COLO829 (cell line): ENCODE measurements around the gene FSTL4.

Source experiments
- DNase-seq: peaks from one replicate; pipeline ENCODE4 v3.0.0; 2012; ENCODE audit warnings: low spot score

FSTL4 gene

DNA sequence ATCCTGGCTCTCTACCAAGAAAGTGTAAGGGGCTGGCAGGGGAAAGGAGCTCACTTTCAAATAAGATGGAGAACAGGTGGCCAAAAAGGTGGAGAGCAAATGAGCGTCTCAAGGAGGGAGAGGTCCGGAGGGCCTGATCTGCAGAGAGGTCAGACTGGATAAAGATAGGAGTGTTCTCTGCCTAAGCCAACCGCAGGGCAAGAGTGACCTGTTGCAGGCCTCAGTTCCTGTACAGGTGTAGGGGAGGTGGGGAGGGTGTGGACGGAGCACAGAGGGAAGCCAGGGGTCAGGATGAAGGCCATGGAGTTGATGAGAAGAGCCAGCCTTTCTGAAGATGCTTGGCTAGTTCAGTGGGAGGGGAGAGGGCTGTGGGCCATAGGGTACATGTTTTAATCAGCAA lies 320.8 kb downstream of the FSTL4 start:
- DNase-seq = no peak

GRCh38 chr5:133290669-133291240 lies 321.6 kb downstream of the FSTL4 start:
- DNase-seq = no peak

- no peak for DNase-seq
Measured at GRCh38 chr5:133289686-133290367, 322.5 kb downstream of the FSTL4 start.

DNA sequence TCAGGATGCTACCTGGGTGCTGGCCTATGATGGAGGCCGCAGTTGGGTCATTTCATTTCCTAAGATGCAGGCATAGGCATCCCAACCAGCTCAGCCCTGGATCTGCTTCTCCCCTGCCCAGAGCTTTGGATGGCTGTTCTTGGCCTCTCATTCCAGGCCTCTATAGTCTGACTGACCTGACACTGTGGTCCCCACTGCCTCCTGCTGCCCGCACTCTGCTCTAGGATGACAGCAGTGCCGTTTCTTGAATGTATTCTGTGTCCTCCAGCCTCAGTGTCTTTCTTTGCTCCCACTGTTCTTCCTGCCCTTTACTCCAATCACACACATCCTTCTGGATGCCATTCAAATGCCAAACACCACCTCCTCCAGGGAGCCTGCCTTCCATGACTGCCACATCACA lies 324.8 kb downstream of the FSTL4 start:
- DNase-seq = no peak

DNA sequence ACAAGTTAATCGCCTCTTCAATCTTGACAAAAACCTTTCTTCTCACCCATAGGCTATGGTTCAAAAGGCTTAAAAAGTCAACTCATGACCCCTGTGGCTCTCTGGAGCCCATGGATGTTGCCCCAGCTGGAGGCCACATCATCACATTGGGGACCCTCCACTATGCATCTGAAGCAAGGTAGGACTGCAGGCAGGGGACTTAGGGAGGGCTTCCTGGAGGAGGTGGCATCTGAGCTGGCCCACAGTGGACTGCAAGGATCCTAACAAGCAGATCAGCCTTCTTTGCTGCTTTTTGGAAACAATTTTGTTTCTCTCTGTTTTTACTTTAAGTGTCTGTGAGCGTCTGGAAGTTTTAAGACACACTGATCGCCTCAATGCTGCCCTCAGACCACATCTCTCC lies 325.9 kb downstream of the FSTL4 start:
- no peak for DNase-seq

- DNase-seq = peak; percentile 14
Measured at GRCh38 chr5:133285583-133286021, 326.7 kb downstream of the FSTL4 start.

GRCh38 chr5:133284306-133284705 lies 328.0 kb downstream of the FSTL4 start:
- no peak for DNase-seq

DNA sequence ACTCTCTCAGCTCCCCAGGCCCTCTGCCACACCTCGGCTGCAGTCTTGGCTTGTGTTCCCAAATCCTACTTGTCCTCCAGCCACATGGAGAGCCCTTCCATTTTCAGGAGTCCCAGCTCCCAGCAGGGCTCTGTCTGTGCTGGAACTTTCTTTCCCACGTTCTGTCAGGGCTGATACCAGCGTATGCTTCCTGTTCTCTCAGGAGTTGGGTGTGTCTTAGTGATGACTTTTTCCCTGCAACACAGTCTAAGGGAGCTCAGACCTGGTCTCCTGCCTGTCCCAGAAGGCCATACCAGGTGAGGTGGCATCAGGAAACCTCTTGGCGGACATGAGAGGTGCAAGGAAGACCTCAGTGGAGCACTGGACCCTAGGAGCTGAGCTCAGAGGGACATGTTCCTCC lies 334.0 kb downstream of the FSTL4 start:
- DNase-seq = no peak

GRCh38 chr5:133277744-133278143 lies 334.6 kb downstream of the FSTL4 start:
- no peak for DNase-seq

DNA sequence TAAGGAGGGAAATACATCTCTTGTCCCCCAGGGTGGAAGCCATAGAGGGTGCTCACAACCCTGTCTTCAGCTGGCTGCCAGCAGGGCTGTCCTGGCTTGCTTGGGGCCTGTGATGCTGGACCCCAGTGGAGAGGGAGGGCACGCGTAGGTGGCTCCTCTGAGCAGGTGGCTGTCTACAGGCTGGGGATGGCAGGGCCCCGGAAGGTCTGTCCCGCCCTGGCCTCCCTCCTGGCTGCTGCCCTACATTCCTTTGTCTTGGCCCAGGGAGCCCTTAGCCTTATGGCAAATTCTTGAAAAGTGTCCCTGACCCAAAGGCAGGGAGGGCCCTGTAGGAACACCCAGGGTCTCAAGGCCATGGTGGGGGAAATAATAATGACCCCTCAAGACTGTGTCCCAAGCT lies 336.2 kb downstream of the FSTL4 start:
- no peak for DNase-seq

GRCh38 chr5:133275631-133276030 lies 336.7 kb downstream of the FSTL4 start:
- no peak for DNase-seq

DNA sequence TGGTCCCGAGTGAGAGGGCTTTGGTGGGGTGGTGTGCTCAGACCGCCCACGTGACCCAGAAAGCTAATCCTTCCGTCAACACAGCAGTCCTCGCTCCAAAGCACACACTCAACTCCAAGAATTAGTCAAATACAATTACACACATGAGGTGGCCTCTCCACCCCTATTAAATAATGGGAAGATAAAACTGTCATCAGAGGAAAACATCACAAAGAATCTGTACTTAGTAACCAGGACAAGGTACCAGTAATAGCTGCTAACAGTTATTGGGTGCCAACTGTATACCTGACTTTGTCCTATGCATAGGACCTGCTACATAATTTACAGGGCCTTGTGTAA lies 337.8 kb downstream of the FSTL4 start:
- DNase-seq = no peak

- DNase-seq = no peak
Measured at GRCh38 chr5:133273661-133274596, 338.4 kb downstream of the FSTL4 start.

DNA sequence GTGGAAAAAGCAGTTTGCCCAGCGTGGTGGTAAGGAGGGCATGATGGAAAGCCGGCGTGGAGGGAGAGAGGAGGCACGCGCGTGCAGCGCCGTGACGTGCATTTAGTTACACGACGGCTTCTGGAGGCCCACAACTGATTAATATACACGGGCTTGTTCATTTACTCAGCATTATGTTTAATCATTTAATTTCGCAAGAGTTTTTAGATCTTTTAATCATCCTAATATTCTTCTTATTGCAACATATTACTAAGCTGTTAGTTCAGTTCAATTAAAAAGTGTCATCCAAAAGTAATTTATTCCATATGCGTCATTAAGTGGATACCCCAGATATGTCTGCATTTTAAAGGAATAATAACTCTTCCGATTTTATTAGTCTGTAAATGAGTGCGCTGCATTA lies 340.0 kb downstream of the FSTL4 start:
- no peak for DNase-seq

DNA sequence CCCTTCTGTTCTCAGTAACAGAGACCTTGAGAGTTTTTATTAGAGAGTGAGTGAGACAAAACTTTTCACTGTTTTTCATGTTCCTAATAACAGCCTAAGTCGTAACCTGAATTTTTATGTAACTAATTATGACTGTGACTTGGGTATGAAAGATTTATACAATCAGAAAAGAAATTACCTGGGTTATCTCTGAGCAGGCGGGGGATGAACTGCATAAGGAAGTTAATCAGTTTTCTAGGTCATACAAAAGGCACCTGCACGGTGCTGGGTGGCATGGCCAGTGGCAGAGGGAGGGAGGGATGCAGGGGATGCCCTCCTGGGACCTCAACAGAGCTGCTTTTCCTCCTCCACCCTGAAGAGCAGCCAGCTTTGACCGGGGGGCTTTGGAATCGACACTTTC lies 340.7 kb downstream of the FSTL4 start:
- no peak for DNase-seq

- DNase-seq = no peak
Measured at GRCh38 chr5:133269691-133270090, 342.6 kb downstream of the FSTL4 start.

GRCh38 chr5:133267601-133268000 lies 344.7 kb downstream of the FSTL4 start:
- no peak for DNase-seq

- DNase-seq = no peak
Measured at GRCh38 chr5:133266966-133267365, 345.4 kb downstream of the FSTL4 start.

GRCh38 chr5:133266527-133266878 lies 345.8 kb downstream of the FSTL4 start:
- no peak for DNase-seq

- no peak for DNase-seq
Measured at GRCh38 chr5:133265720-133266526, 346.4 kb downstream of the FSTL4 start.

GRCh38 chr5:133265257-133265656 lies 347.1 kb downstream of the FSTL4 start:
- no peak for DNase-seq

DNA sequence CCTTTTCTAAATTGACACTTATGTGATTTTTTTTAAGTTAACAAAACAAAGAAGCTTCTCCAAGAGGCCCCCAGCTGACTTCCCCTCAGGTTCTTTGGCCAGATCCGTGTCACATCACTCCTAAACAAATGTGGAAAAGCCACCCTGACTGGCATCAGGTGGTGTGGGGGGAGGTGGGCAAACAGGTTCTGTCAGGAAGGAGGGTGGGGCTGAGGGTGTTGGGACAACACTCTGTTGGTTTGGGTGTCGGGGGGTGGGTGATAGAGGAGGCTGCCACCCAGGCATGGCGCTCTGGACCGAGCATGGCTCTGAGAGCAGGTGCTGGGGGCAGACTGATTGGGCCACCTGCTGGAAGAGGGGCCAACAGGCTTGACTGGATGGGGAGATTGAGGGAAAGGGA lies 349.7 kb downstream of the FSTL4 start:
- DNase-seq = no peak
